Motor neuron (in vitro differentiated cells): ENCODE results near the gene PRX. TPM values are rescaled to one million over a fixed set of nuclear protein-coding genes. Genes with fewer than 3 reads are reported as not detected.

ENCODE experiments used
- ATAC-seq, 8 experiments: fragments of 200-7000 bp; cut with Tn5 transposase; replicated peaks in 6 of 8; 2 replicates each; pipeline ENCODE4 v1.8.0; 2021; ENCODE audit warnings: mild to moderate bottlenecking in 8 of 8, moderate library complexity in 8 of 8
- H3K27ac ChIP-seq, 2 donors: fragments of 250-450 bp; sonication (Bioruptor Pico); 2 replicates each; pipeline ENCODE4 v1.9.0; 2021; ENCODE audit warnings: antibody characterized with exemption in 2 of 2, mild to moderate bottlenecking in 2 of 2, moderate library complexity in 1 of 2
- H3K4me1 ChIP-seq, 2 donors: fragments of 250-450 bp; sonication (Bioruptor Pico); replicated peaks in 1 of 2; 2 replicates each; pipeline ENCODE4 v1.6.1; 2021; ENCODE audit warnings: antibody characterized with exemption in 2 of 2, mild to moderate bottlenecking in 2 of 2, moderate library complexity in 1 of 2
- H3K4me3 ChIP-seq, 5 donors: fragments of 250-450 bp; sonication (Bioruptor Pico); 2 replicates each; pipeline ENCODE4 v1.9.0; 2021; ENCODE audit warnings: antibody characterized with exemption in 5 of 5, mild to moderate bottlenecking in 5 of 5, moderate library complexity in 4 of 5
- WGBS, 10 experiments: fragments of 450-650 bp; shearing (Covaris generic); methylation state at CpG; one replicate each; pipeline ENCODE4 v1.0.0; 2022; 5-methylcytosine and 5-hydroxymethylcytosine counted together
- in situ Hi-C, 9 experiments: fragments of 400-800 bp; cut with MboI; loops; one replicate each; pipeline ENCODE4 v1.15.0; 2021; ENCODE audit warnings: low sequenced_read_pairs in 9 of 9, low pct_unique_long_range_greater_than_20kb in 2 of 9; ENCODE audit not compliant: unreplicated experiment in 9 of 9
- total RNA-seq, 8 experiments: library from RNA; unstranded; fragments of 300-600 nt; gene quantifications; 2 replicates each; pipeline versions ENCODE4 v1.2.3 to v1.2.4, GENCODE V29; 2022

Gene PRX
- total RNA-seq, 8 experiments from 2014 or later, result 0.71 to 4.1 (median 1.3) TPM

DNA sequence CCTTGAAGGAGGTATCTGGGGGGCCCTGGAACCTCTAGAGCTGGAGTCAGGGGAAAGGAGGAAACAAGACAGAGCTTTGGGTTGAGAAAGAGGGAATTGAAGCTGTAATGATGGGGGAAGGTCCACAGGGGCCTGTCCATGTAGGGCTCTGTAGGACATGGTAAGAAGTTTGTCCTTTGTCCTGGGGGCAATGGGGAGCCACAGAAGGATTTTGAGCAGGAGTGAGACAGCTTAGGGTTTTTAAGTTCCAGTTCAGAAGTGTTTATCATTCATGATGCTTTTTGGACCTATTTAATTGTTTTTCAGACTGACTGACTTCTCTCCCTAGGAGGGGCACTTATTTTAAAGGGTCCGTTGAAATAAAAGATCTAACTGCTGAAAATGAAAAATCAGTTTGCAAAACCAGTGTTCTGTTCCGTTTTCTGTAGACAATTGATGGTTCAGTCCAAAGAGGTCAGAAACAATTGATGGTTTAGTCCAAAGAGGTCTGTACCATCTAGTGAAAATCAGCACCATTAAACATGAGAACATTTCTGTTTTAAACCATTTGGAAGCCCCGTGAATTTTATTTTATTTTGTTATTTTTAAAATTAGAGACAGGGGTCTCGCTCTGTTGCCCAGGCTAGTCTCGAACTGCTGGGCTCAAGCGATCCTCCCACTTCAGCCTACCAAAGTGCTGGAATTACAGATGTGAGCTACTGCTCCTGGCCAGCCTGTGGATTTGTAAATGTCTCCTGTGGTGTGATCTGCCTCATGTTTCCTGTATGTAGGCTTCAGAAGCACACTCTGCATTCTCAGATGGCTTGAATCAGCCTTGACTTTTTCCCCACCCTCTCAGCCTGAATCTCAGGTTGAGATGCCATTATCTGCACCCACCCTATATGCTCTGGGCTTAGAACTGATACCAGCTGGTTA, 56.2 kb downstream of the PRX start:
- H3K4me3 ChIP-seq, result no peak overlapping the region
- 31 to 100% (median 80%) methylated on average over 1 to 6 of the region's 6 CpGs for WGBS, 10 experiments
- in situ Hi-C loops, result no loop called here

DNA sequence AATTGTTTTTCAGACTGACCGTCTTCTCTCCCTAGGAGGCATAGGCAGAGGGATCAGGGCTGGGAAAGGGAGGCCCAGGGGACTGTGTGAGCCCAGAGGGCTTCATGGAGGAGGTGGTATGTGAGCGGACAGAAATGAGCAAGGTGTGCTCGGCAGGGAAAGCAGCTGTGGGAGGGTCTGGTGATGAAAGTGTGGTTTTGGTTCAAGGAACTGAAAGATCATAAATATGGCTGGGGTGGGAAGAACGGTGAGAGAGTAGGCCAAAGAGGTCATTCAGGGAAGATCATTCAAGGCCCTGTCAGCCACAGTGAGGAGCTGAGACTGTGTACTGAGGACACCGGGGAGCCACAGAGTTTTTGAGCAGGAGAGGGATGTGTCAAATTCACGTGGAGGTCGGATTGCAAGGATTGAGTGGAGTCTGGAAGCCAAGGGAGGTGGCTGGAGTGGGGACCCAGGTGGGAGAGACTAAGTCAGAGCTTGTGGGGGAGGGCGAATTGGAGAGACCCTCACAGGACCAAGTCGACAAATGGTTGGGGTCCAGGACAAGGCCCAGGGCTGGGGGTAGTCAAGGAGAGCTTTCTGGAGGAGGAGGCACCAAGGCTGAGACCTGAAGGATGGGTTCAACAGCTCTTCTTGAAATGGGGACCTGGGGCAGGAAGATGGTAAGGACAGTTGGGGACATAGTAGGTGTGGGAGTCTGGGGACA, 57.0 kb downstream of the PRX start:
- no peak overlapping the region for H3K4me3 ChIP-seq
- H3K27ac ChIP-seq, result no peak overlapping the region
- ATAC-seq, result no peak
- in situ Hi-C loops, result no loop called here
- H3K4me1 ChIP-seq, result no peaks in the 10 kb centered on the region
- WGBS, 10 experiments, result 40 to 97% (median 78%) methylated on average over 1 to 9 of the region's 9 CpGs

More for the DNA sequence above, 56.2 kb downstream of the PRX start:
- peak in 5 of 8 experiments; percentile 23 to 91 (median 30) for ATAC-seq
- Histone ChIP-seq H3K27ac (no peak overlapping the region), H3K4me1 (no peaks in the 10 kb centered on the region)

DNA sequence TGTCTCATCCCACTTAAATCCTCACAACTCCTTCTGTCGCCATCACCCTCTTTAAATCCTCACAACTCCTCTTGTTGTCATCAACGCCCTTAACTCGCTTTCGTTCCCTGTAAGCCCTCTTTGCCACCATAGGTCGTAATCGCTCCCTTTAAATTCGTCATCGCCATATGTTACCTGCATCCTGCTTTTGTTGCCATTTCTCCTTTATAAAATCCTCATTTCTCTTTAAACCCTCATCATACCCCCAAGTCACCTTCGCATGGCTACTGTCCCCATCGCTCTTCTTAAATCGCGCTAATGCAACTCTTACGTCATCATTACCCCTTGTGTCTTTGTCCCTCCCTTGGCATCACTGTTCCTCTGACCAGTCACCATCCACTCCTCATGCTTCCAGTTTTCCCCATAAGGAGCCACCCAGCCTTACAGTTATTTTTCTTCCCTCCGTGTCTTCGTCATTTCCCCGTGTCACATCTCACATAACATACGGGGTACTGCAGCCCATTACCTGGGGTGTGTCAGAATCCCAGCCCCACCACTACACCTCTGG, 64.1 kb downstream of the PRX start:
- 0 to 13% (median 7%) methylated on average over 4 to 17 of the region's 17 CpGs for WGBS, 10 experiments
- peak overlapping the region; percentile 80 to 87 for H3K27ac ChIP-seq
- in situ Hi-C loops, result no loop called here
- ATAC-seq, result peak in 4 of 8 experiments; percentile 3 to 40 (median 6)
- H3K4me3 ChIP-seq, result peak overlapping the region; percentile 49 to 77 (median 68)
- peaks cover 4 to 10% of the 10 kb centered on the region in 2 donors for H3K4me1 ChIP-seq

DNA sequence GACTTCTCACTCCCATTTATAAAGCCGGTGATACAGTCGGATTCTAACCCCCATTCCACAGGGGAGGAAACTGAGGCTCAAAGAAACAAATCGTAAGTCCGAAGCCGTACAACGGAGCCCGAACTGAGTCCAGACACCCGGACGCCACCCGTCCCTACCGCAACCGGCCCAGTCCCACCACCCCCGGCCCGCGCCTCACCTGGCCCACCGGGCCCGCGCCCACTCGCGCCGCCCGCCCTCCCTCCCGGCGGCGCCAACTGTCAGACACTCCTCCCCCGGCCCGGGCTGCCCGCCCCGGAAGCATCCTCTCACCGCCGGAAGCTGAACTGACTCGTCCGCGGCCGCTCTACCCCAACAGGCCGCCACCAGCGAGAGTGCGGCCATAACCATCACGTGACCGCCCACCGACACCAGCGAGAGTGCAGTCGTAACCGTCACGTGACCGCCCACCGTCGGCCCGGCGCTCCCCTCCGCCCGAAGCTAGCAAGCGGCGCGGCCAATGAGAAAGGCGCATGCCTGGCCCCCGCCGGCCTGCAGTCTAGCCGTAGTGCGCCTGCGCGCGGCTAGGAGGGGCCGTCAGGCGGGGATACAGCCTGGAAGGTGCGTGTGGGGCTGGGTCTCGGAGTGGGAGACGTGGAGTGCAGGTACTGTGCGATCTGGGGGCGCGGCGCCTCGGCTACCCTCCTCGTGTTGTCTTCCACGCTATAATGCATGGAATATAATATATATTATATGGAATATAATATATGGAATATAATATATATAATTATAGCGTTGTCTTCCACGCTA, 64.9 kb downstream of the PRX start, which contains the start of the genes C19orf47 and PLD3:
TSS of gene C19orf47 (minus strand) at position 273 of the 789 bp plus-strand sequence. CDS start 6,540 bp downstream, outside the sequence.
TSS of gene PLD3 (plus strand) at position 571 of the 789 bp plus-strand sequence. CDS start 17,789 bp downstream, outside the sequence.
- 0 to 6% (median 0%) methylated on average over 2 to 16 of the region's 77 CpGs; no CpG with 5 or more reads in 3 of the 10 experiments for WGBS, 10 experiments
- peak within 1 kb of the TSS; percentile 52 to 77 (median 71) for H3K4me3 ChIP-seq
- H3K4me1 ChIP-seq, result peaks cover 4 to 10% of the 10 kb centered on the region in 2 donors
- H3K27ac ChIP-seq, result peak within 1 kb of the TSS; percentile 80 to 87
- in situ Hi-C loops, result no loop called here
- peak; percentile 93 to 98 (median 96) for ATAC-seq

DNA sequence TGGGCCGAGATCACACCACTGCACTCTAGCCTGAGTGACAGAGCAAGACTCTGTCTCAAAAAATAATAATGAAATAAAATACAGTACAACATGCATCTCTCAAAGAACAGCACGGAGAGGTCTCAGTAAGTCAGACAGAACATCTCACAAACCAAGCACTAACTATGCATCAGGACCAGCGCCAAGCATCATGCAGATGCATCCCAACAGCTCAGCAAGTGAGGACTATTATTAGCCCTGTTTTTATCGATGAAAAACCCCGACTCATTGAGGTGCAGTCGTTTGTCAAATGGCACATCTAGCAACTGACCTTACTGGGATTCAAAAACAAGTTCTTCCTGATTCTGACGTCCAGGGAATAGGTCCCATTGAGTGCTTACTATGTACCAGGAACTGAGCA, 68.8 kb downstream of the PRX start:
- Histone ChIP-seq H3K4me1 (peaks cover under 1 to 5% of the 10 kb centered on the region in 2 donors), H3K27ac (no peak overlapping the region), H3K4me3 (no peak overlapping the region)
- WGBS, 10 experiments, result 67 to 100% (median 82%) methylated on average over 3 to 5 of the region's 7 CpGs; no CpG with 5 or more reads in 6 of the 10 experiments
- no peak for ATAC-seq
- in situ Hi-C loops, result no loop called here

Other genes with a start within 250 kb of the PRX start
- 10 to 100 TPM in 6 of 8 experiments, 1 to 10 TPM in 2; 4.4 to 22.2 (median 15.9) TPM for gene MAP3K10, start 222.0 kb downstream of the PRX start, total RNA-seq
- 10 to 100 TPM in 5 of 8 experiments, 1 to 10 TPM in 1, under 1 TPM in 2; 0.45 to 25.6 (median 13.5) TPM for gene TTC9B, start 195.0 kb downstream of the PRX start, total RNA-seq
- gene CCNP, start 186.7 kb downstream of the PRX start, total RNA-seq, result under 1 TPM in 6 of 8 experiments, not detected in 2; 0.16 to 0.81 (median 0.30) TPM
- 100 to 1,000 TPM in 2 of 8 experiments, 10 to 100 TPM in 6; 21.0 to 141 (median 44.0) TPM for gene AKT2, start 128.0 kb downstream of the PRX start, total RNA-seq
- 10 to 100 TPM in 7 of 8 experiments, 1 to 10 TPM in 1; 9.8 to 16.7 (median 13.3) TPM for gene C19orf47, start 65.0 kb downstream of the PRX start, total RNA-seq
- 100 to 1,000 TPM; 119 to 604 (median 360) TPM for gene PLD3, start 64.7 kb downstream of the PRX start, total RNA-seq
- gene HIPK4, start 23.2 kb downstream of the PRX start, total RNA-seq, result under 1 TPM in 7 of 8 experiments, not detected in 1; 0.07 to 0.52 (median 0.25) TPM
- 10 to 100 TPM in 2 of 8 experiments, 1 to 10 TPM in 6; 2.6 to 14.8 (median 3.5) TPM for gene SERTAD1, start 12.6 kb upstream of the PRX start, total RNA-seq
- gene SERTAD3, start 31.0 kb upstream of the PRX start, total RNA-seq, result 10 to 100 TPM; 11.2 to 28.6 (median 18.2) TPM
- gene BLVRB, start 52.4 kb upstream of the PRX start, total RNA-seq, result 100 to 1,000 TPM in 1 of 8 experiments, 10 to 100 TPM in 6, 1 to 10 TPM in 1; 7.7 to 144 (median 48.3) TPM
- 10 to 100 TPM in 1 of 8 experiments, 1 to 10 TPM in 6, under 1 TPM in 1; 0.56 to 10.1 (median 3.0) TPM for gene SPTBN4, start 53.6 kb upstream of the PRX start, total RNA-seq
- gene SHKBP1, start 163.5 kb upstream of the PRX start, total RNA-seq, result 10 to 100 TPM in 7 of 8 experiments, 1 to 10 TPM in 1; 10.0 to 37.1 (median 21.2) TPM
- gene LTBP4, start 188.0 kb upstream of the PRX start, total RNA-seq, result 10 to 100 TPM in 7 of 8 experiments, 1 to 10 TPM in 1; 1.8 to 52.8 (median 20.1) TPM